ENCODE data around the gene ASB6.

Gene ASB6

GRCh38 chr9:129586685-129587084, 55.3 kb downstream of the ASB6 start:
- Histone ChIP-seq H3K27me3 (ENCODE audit: low read length) (no peaks in the 10 kb centered on the region), H3K4me2 (ENCODE audit: low read depth, low read length, poor library complexity, severe bottlenecking) (no peak overlapping the region), H4K20me1 (ENCODE audit: low read depth, low read length) (no peaks in the 10 kb centered on the region), H3K27ac (ENCODE audit: low read depth, low read length) (no peak overlapping the region), H3F3A (ENCODE audit: insufficient read depth) (no peaks in the 10 kb centered on the region), H3K9me2 (replicated peaks; ENCODE audit: insufficient read depth, low read length) (no peaks in the 10 kb centered on the region), H2AFZ (ENCODE audit: low read depth, low read length, severe bottlenecking) (no peak overlapping the region), H3K9me3 (ENCODE audit: insufficient read depth, low read length) (no peaks in the 10 kb centered on the region), H3K36me3 (ENCODE audit: low read length) (no peaks in the 10 kb centered on the region), H3K79me2 (ENCODE audit: insufficient read depth, low read length) (no peaks in the 10 kb centered on the region), H3K9ac (ENCODE audit: low read length) (no peak overlapping the region), H3K4me3 (ENCODE audit: insufficient read depth, low read length, poor library complexity, severe bottlenecking) (no peak overlapping the region)
- no peak for TF ChIP-seq EZH2phosphoT487 (conservative IDR thresholded peaks at IDR 0.05; ENCODE audit: low read length)
- no peak for TF ChIP-seq CTCF (IDR thresholded peaks at IDR 0.05; ENCODE audit: insufficient read depth, low read length, poor library complexity, severe bottlenecking)

GRCh38 chr9:129586245-129586644, 55.7 kb downstream of the ASB6 start:
- H4K20me1 ChIP-seq (ENCODE audit: low read depth, low read length) = no peaks in the 10 kb centered on the region
- no peak overlapping the region for H3K4me3 ChIP-seq (ENCODE audit: insufficient read depth, low read length, poor library complexity, severe bottlenecking)
- no peak overlapping the region for H3K4me2 ChIP-seq (ENCODE audit: low read depth, low read length, poor library complexity, severe bottlenecking)

GRCh38 chr9:129585352-129585751, 56.6 kb downstream of the ASB6 start:
- H3K27me3 ChIP-seq (ENCODE audit: low read length) = no peaks in the 10 kb centered on the region
- no peaks in the 10 kb centered on the region for H3F3A ChIP-seq (ENCODE audit: insufficient read depth)
- no peak overlapping the region for H3K4me2 ChIP-seq (ENCODE audit: low read depth, low read length, poor library complexity, severe bottlenecking)
- no peak overlapping the region for H3K27ac ChIP-seq (ENCODE audit: low read depth, low read length)
- no peaks in the 10 kb centered on the region for H3K36me3 ChIP-seq (ENCODE audit: low read length)
- H2AFZ ChIP-seq (ENCODE audit: low read depth, low read length, severe bottlenecking) = no peak overlapping the region
- no peak overlapping the region for H3K4me3 ChIP-seq (ENCODE audit: insufficient read depth, low read length, poor library complexity, severe bottlenecking)
- H4K20me1 ChIP-seq (ENCODE audit: low read depth, low read length) = no peaks in the 10 kb centered on the region
- H3K9me3 ChIP-seq (ENCODE audit: insufficient read depth, low read length) = no peaks in the 10 kb centered on the region
- H3K9me2 ChIP-seq (replicated peaks; ENCODE audit: insufficient read depth, low read length) = no peaks in the 10 kb centered on the region
- no peak overlapping the region for H3K9ac ChIP-seq (ENCODE audit: low read length)
- TF ChIP-seq EZH2phosphoT487 (conservative IDR thresholded peaks at IDR 0.05; ENCODE audit: low read length) (no peak), CTCF (IDR thresholded peaks at IDR 0.05; ENCODE audit: insufficient read depth, low read length, poor library complexity, severe bottlenecking) (no peak)
- H3K79me2 ChIP-seq (ENCODE audit: insufficient read depth, low read length) = no peaks in the 10 kb centered on the region

More at GRCh38 chr9:129586245-129586644, 55.7 kb downstream of the ASB6 start:
- no peaks in the 10 kb centered on the region for H3K9me3 ChIP-seq (ENCODE audit: insufficient read depth, low read length)
- H3K27me3 ChIP-seq (ENCODE audit: low read length) = no peaks in the 10 kb centered on the region
- TF ChIP-seq CTCF (IDR thresholded peaks at IDR 0.05; ENCODE audit: insufficient read depth, low read length, poor library complexity, severe bottlenecking) (no peak), EZH2phosphoT487 (conservative IDR thresholded peaks at IDR 0.05; ENCODE audit: low read length) (no peak)
- H3K27ac ChIP-seq (ENCODE audit: low read depth, low read length) = no peak overlapping the region
- H2AFZ ChIP-seq (ENCODE audit: low read depth, low read length, severe bottlenecking) = no peak overlapping the region
- no peaks in the 10 kb centered on the region for H3K79me2 ChIP-seq (ENCODE audit: insufficient read depth, low read length)
- H3F3A ChIP-seq (ENCODE audit: insufficient read depth) = no peaks in the 10 kb centered on the region
- H3K9ac ChIP-seq (ENCODE audit: low read length) = no peak overlapping the region
- H3K36me3 ChIP-seq (ENCODE audit: low read length) = no peaks in the 10 kb centered on the region
- no peaks in the 10 kb centered on the region for H3K9me2 ChIP-seq (replicated peaks; ENCODE audit: insufficient read depth, low read length)

Data from SU-DHL-6 (cell line).